Head of caudate nucleus (tissue), 42 donors: ENCODE data around the gene ERBB4.

Experiments
- DNase-seq, 42 donors: peaks; one replicate each; pipeline versions ENCODE4 v3.0.0 to v3.0.0-alpha.2; 2020 to 2021; ENCODE audit warnings: mixed read lengths in 7 of 42
- intact Hi-C: fragments of 100-400 bp; cut with DNase I; formaldehyde crosslinking; loops from one replicate; pipeline ENCODE4 v1.15.0; 2022

ERBB4 gene

DNA sequence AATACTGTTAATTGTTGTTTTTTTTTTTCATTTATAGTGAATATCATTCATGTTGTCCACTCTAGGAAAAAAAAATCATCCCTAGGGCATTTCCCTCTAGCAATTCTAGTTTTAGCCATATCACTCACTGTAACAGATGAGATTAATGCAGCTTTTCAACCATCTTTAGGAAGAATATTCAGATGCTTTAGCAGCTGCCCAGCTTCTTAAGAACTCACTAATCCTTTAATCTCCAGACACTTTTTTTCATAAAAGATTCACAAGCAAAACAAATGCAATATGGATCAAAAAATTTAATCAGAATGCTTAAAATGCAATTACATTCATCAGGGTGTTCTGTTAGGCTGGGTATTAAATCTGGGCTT, 692.6 kb downstream of the ERBB4 start:
- DNase-seq: no peak
- intact Hi-C loops: no loop called here

DNA sequence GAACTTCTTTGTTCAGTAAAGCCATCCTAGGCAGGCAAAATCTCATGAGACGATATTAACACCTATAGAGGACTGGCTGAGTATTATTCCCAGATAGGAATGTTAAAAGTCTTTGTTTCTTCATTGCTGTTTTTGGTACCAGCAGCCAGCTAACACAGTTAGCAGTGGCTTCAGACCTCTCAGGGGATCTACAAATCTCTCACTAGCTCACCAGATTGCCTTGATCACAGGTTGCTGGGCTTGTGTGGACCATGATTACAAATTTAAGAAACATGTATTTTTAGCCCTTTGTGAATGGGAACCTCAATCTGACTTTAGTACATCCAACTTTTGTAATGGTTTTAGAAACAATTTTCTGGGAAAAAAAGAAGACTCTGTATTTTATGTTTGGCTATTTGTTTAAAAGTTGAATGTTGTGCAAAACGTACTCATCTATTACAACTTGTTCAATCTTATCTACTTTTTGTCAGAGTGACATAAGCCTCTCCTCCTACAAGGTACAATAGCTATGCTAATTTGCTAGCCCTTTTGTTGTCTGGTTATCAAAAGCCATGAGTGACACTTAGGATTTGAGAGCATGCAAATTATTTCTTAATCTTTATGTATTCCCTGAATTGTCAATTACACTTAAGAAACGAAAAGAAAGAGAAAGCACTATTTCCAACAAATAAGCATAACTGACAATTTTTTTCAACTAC, 693.1 kb downstream of the ERBB4 start:
- intact Hi-C loops: no loop called here
- DNase-seq: no peak

DNA sequence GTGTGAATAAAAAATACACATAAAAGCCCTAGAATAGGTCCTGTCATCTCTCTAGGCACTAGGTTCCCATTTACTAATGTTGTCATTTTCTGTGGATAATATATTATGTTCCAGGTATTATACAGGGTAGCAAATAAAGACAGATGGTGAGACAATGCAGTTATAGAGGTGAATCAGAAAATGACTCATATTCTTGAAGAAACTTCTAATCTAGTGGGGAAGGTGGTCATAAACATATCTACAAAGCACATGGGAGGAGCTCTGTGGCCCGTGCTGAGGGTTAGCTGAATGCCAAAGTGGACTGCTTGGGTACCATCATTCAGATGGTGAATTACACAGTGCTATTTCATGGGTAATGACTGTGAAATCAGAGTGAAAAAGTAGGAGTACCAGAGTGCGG, 700.9 kb downstream of the ERBB4 start:
- intact Hi-C loops: no loop called here
- DNase-seq: no peak

DNA sequence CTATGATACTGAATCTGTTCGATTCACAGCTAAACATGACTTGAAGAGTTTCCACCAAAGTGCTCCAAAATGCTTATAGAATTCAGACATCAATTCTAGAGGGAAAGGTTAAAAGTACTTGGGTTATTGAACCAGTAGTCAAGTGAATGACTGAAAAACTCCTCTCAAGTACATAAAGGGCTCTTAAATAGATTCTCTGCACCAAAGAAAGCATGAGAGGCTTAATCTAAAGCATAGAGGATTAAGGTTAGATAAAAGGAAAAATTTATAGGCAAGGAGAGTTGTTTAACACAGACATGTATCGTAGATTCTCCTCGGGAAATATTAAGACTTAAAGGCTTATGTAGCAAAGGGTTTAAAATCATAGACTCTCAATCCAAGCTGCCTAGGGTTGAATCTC, 701.4 kb downstream of the ERBB4 start:
- no peak for DNase-seq
- intact Hi-C loops: no loop called here

DNA sequence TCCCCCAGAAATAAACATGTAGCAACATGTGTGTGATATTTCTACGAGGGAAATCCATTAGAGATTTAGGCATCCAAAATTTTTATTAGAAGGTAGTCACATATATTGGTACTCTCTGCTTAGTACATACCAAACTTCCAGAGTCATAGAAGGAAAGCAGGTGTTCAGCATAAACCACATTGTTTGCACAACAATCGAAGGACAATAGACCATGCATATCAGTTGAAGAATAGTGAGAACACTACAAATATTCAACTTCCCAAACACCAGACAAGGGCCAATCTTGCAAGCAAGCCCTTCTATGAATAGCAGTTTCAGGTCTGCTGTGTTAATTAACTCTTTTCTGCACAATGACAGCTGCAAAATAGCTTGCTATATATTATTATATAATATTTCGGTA, 702.2 kb downstream of the ERBB4 start:
- no peak for DNase-seq
- intact Hi-C loops: no loop called here

DNA sequence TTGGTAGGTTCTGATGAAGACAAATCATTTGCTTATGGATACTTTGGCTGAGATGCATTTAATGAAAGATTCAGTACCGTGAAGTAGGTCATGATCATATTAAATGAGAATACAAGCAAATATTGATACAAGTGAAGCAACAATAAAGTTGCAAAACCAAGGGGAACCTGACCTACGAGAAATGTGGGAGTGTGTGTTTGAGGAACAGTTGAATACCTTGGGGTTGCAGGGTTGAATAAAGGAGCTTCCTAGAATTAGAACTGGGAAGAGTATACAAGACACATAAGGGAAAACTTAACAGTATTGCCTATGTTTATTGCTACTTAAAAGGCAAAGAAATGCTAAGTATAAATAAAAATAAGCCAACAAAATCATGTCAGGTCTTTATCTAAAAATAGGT, 702.9 kb downstream of the ERBB4 start:
- intact Hi-C loops: no loop called here
- DNase-seq: no peak

DNA sequence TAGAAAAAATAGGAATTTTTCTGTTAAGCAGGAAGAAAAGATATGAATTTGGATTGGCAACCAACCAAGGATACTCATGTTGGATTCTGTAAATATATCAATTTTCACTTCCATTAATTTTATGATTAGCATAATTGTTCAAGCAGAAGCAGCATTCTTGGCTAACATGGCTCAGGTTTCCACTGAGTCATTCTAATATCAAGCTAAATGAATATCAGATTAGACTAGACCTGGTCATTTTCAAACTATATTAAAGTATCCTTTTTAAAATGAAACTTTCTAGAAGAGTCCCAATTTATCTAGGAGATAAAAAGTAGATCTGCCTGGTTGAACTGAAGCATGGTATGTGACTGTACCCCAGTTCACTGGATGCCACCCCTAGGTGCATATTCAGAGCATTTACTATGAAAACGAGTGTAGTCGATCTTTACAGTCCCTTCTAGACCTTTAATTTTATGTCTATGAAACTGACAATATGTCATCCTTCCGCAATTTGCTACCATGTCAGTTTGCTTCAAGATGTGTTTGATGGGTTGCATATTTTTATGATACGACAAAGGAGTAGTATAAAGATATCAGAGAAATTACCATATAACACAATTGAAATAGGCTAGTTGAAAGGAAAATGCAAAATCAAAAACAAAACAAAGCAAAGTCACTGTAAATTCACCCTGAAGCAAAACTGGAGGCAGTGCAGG, 704.9 kb downstream of the ERBB4 start:
- intact Hi-C loops: no loop called here
- no peak for DNase-seq

DNA sequence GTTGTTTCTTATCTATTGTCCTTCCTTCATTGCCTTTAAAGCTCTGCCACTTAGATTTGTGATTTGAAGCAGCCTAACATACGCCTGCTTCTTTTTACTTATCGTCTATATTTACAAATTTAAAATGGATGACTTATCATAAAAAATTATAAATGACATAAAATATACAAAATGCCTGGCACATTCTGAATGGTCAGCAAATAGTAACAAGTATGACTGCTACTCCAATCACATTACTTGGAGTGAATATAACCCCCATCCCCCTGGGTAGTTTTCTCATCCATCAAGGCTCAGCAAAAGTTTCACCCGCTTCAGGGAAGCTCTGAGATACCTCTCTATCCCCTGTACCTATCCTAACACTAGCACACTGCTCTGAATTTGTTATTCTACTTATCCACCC, 708.9 kb downstream of the ERBB4 start:
- no peak for DNase-seq
- intact Hi-C loops: no loop called here

DNA sequence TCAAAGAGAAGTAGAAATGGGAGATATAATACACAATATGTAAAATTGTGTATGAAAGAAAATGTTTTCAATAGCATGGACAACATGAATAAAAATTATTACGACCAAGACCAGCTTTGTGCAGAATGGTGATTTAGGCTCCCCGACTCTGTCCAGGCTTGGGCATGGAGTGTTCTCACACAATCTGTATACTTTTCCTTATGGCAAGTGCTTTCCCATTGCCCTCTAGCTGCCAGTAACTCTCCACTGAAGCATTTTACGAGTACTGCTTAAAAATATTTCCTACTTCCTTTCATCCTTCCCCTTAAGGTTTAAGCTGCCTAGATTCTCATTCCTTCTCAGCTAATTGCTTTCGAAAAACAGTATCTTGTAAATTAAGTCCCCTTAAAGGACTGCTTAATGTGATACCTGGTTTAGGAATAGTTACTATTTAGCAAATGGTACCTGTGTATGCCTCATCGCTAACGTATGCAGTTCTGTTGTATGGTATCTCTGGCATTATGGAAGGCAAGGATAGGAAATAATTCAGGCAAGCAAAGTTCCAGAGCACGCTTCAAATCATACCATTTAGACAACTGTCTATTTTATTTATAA, 714.6 kb downstream of the ERBB4 start:
- intact Hi-C loops: no loop called here
- no peak for DNase-seq

DNA sequence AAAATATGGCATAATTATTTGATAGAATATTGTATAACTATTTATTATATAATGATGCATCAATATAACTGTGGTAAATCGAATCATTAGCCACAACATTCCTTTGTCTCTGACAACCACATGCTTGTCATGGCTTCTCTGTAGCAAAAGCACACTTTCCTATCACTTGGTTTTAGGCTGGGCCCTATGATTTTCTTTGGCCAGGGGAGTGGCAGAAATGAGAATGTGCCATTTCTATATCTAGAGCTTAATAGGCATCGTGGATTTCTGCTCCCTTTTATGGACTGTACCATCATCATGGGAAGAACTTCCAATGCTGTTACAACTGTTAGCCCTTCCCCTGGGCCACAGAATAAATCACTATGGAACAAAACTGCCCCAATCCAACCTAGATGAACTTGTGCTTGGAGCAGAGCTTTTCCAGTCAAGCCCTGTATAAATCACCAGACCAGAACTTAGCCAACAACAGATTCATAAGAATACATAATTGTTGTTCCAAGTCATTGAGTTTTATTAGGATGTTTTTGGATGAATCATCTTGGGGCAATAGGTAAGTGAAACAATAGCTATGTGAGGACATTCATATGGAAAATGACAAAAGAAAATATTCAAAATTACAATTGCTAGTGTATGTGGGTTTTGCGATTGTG, 715.8 kb downstream of the ERBB4 start:
- DNase-seq: no peak
- intact Hi-C loops: no loop called here

DNA sequence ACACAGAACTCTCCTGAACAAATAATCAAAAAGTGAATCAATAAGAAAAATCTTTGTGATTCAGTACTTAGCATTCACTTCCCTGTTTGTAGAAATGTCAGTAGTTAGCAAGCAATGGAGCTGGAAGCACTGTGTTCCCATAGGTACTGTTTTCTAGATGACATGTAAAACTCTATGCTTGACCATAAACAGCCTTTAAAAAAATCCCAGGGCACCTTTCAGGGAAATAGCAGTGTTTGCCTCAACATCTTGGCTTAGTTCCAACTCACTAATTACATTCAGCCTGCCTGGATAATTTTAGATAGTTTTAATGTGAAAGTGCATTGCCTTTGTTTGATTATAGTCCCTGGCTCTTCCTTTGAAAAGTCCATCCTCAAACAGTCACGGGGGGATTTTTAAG, 721.8 kb downstream of the ERBB4 start:
- no peak for DNase-seq
- intact Hi-C loops: no loop called here

DNA sequence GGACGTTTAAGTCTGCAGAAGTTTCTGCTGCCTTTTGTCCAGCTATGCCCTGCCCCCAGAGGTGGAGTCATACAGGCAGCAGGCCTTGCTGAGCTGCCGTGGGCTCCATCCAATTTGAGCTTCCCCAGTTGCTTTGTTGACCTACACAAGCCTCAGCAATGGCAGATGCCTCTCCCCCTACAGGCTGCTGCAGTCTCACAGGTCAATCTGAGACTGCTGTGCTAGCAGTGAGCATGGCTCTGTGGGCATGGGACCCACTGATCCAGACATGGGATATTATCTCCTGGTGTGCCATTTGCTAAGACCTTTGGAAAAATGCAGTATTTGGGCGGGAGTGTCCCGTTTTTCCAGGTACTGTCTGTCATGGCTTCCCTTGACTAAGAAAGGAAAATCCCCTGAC, 726.0 kb downstream of the ERBB4 start:
- DNase-seq: no peak
- intact Hi-C loops: no loop called here

DNA sequence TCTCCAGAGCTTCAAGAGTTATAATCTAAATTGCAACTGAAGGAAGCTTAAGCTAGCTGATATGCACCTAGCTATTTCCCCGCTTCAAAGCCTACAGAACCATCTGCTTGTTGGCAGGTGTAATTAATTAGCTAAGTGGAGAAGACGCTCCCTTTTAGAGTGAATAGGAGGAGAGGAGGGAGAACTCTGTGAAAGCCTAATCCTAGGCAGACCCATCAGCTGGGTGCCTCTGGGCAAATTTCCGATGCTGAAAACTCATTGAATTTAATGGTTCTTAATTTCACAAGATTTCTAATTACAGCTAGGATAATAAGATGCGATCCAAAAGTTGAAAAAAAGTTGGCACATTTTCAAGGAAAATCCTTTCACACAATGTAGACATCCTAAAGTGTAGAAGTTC, 735.9 kb downstream of the ERBB4 start:
- intact Hi-C loops: no loop called here
- no peak for DNase-seq

DNA sequence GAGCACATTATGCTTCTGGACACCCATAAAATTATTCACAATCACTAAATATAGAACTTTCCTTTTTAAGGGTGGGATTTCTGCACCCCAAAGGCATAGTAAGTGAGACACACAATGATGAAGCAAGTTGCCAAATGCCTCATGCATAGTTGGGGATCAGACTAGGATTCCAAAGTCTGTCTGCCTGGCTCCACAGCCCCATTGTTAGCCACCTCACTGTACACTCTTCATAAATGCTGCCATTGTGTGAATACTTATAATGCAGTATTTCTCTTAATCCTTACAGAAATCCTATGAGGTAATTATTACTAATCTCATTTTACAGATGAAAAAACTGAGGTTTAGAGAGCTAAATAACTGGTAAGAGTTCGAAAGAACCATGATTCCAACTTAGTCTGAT, 738.6 kb downstream of the ERBB4 start:
- intact Hi-C loops: no loop called here
- DNase-seq: peak in 14 of 42 donors; percentile 7 to 56 (median 16)

DNA sequence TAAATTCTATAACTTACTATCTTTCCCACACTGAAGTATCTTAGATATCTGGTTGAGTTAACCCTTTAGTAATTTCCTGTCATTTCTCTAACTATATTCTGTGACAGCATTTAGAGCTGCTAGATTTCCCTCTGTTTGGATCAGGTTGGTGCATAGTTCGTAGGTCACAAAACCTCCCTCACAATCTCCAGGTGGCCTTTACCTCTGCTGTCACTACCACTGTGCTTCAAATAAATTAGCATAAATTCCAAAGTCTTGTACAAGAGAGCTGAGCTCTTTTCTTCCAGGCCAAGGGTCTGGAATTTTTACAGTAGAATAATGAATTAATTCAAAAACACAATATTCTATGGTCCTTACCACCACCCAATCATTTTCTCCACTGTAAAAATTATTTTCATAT, 739.7 kb downstream of the ERBB4 start:
- no peak for DNase-seq
- intact Hi-C loops: no loop called here

DNA sequence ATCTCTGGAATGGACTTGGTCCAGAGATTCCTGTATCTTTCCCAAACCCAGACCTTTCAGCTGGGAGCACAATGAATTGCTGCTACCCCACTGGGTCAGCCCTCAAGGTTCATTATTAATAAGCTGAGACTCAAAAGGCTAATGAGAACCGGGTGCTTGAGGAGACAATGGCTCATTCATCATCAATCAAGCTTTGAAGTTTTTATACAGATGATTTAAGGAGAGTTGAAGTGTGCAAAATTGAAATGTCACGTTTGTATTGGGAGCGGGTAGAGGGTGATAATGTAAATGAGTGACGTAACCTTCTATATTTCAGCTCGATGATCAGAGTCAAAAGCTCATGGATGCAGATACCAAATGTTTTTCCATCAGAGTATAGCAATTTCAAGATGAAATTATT, 744.9 kb downstream of the ERBB4 start:
- intact Hi-C loops: no loop called here
- no peak for DNase-seq

DNA sequence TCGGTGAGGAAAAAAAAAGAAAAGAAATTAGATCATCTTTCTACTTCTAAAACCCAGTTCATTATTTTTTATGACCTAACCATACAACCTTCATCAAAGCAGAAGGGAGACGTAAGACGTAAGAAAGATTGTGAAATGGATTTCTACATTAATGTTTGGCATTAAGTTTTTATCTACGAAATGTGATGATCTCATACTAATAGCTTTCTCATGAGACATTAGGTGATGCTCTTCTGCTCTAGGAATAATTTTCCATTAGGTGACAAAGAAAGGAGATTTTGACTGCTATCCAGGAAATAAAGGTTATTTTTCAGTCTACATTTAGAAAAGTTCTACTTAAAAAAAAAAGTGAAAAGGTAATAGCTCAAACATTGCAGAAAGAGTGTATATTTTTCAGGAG, 748.6 kb downstream of the ERBB4 start:
- intact Hi-C loops: no loop called here
- DNase-seq: no peak

DNA sequence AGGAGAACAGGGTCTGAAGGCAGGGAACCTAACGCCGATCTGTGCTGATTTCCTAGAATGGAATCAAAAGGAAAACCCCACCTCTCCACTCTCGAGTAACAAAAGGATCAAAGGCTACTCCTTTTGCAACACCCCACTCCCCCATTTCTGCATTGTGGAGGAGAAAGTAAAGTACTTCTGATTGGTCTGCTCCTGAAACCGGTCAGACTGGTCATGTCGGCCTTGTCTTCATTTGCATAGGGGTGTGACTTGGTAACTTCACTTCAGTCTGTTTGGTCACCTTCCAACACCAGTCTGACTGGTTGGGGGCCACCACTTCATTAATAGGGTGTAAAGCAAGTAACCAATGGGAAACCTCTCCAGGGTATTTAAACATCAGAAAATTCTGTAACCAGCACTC, 771.9 kb downstream of the ERBB4 start:
- intact Hi-C loops: no loop called here
- no peak for DNase-seq

DNA sequence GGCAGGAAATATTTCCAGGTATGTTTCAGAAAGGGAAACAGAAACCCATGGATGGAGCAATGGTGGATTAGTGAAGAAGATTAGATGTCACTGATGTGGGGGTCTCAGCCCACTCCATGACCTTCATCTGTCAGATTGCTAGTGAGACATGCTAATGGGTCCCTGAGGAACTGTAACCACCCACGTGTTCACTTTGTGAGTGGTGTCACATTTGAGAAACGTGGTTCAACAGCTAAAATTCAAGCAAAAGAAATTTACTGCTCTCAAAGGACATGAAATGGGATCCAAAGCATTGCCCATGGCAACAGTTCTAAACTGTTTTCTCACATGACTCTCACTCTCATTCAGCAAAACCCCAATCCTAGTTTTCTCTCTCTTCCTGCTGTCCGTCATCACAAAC, 776.1 kb downstream of the ERBB4 start:
- DNase-seq: peak in 11 of 42 donors; percentile 13 to 57 (median 34)
- intact Hi-C loops: no loop called here

DNA sequence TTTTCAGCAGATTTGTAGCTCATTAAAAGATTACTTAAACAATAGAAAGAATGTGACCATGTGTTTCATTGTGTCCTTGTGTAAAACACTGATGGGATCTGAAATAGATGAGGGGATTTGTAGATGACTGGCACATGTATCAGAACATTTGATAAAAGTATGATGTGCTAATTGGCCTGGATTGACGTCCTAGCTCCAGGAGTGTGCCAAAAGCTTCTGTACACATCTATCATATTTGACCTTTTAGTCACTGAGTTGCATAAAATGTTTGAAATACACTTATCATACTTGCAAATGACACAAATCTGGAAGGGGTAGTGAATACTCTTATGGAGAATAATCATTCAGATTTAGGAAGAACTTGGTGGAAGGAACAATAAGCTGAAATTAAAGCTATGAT, 778.5 kb downstream of the ERBB4 start:
- intact Hi-C loops: no loop called here
- no peak for DNase-seq

DNA sequence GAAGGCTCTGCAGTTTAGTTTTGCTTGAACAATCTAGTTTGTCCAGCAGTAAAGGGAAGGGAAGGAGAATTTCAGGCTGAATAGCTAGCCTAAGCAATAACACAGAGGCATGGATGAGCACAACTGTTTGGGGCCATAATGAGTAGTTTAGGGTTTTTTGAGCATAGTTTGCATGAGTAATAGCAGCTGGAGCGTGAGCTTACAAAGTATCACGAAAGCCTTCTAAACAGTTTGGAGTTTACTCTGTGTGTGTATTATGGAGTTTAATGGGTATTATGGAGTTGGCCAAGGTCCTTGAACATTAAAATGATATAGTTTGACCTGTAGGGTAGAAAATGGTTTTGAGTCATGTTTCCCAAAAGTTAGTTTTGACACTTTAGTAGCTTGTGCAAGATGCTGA, 782.3 kb downstream of the ERBB4 start:
- no peak for DNase-seq
- intact Hi-C loops: no loop called here
